WI38 (cell line): ENCODE data around the gene ARHGAP11A.
"Not testable (repeated sequence)": the region's sequence is repeated elsewhere in the genome, so short reads cannot be mapped to it uniquely, and the experiment has no call there.

ENCODE experiments used
- H3K4me3 ChIP-seq: 2 replicates; pipeline ENCODE4 v1.5.1; 2011; ENCODE audit warnings: low read depth, mild to moderate bottlenecking, control low read depth, low read length
- CTCF ChIP-seq: IDR thresholded peaks from 2 replicates; pipeline ENCODE4 v1.5.1; 2012; ENCODE audit warnings: low read depth, mild to moderate bottlenecking, control low read depth, low read length

The ARHGAP11A gene

GRCh38 chr15:32615051-32615870, at the start of gene ARHGAP11A:
TSS of gene ARHGAP11A (plus strand) at chr15:32615504. CDS start at chr15:32616212, 708 bp downstream.
- H3K4me3 ChIP-seq: peak within 1 kb of the TSS; percentile 70

GRCh38 chr15:32568988-32569387, 46.3 kb upstream of the ARHGAP11A start:
- H3K4me3 ChIP-seq: not testable (repeated sequence)

GRCh38 chr15:32578482-32578881, 36.8 kb upstream of the ARHGAP11A start:
- not testable (repeated sequence) for H3K4me3 ChIP-seq

- H3K4me3 ChIP-seq: not testable (repeated sequence)
These were observed 29.5 kb upstream of the ARHGAP11A start for GRCh38 chr15:32585844-32586243.

GRCh38 chr15:32593151-32593550, 22.2 kb upstream of the ARHGAP11A start, which contains the start of gene GOLGA8N:
TSS of gene GOLGA8N (plus strand) at chr15:32593456.
- H3K4me3 ChIP-seq: not testable (repeated sequence)

- H3K4me3 ChIP-seq: not testable (repeated sequence)
These were observed 5.8 kb upstream of the ARHGAP11A start for GRCh38 chr15:32609518-32609917.

GRCh38 chr15:32610719-32611118, 4.6 kb upstream of the ARHGAP11A start:
- H3K4me3 ChIP-seq: not testable (repeated sequence)

- peak overlapping the region; percentile 70 for H3K4me3 ChIP-seq
These were observed 623 bp upstream of the ARHGAP11A start for GRCh38 chr15:32614712-32615050.

- H3K4me3 ChIP-seq: peak overlapping the region; percentile 70
These were observed 645 bp downstream of the ARHGAP11A start for GRCh38 chr15:32615871-32616426.

- H3K4me3 ChIP-seq: no peak overlapping the region
- TF ChIP-seq CTCF: no peak
These were observed 21.1 kb downstream of the ARHGAP11A start for GRCh38 chr15:32636410-32636809.

GRCh38 chr15:32636908-32637567, 21.7 kb downstream of the ARHGAP11A start:
- TF ChIP-seq CTCF: no peak
- H3K4me3 ChIP-seq: no peak overlapping the region

GRCh38 chr15:32637704-32638103, 22.4 kb downstream of the ARHGAP11A start:
- no peak for TF ChIP-seq CTCF
- H3K4me3 ChIP-seq: no peak overlapping the region
